Measurements from ENCODE around the gene INHBE. TPM values are rescaled to one million over a fixed set of nuclear protein-coding genes. Genes with fewer than 3 reads are reported as not detected.

The INHBE gene
- polyA plus RNA-seq, 1 donor from 2014 or later: 2.3 TPM

GRCh38 chr12:57467915-57468314 lies 12.8 kb downstream of the INHBE start:
- Histone ChIP-seq H3K27ac (ENCODE audit: low read length) (no peak overlapping the region), H3K9ac (ENCODE audit: low read length) (no peak overlapping the region), H3K79me2 (replicated peaks; ENCODE audit: insufficient read depth, low read length) (no peaks in the 10 kb centered on the region), H3K9me2 (ENCODE audit: insufficient read depth, low read length) (no peaks in the 10 kb centered on the region), H3K27me3 (ENCODE audit: insufficient read depth, low read depth, low read length) (peaks cover 29% of the 10 kb centered on the region), H2AFZ (ENCODE audit: low read depth, low read length) (no peak overlapping the region), H3K36me3 (ENCODE audit: insufficient read depth, low read length) (no peaks in the 10 kb centered on the region), H3K4me3 (ENCODE audit: low read length) (no peak overlapping the region), H3K4me2 (ENCODE audit: low read length) (no peak overlapping the region), H3F3A (ENCODE audit: insufficient read depth, low read length, poor library complexity, severe bottlenecking) (no peaks in the 10 kb centered on the region), H4K20me1 (ENCODE audit: insufficient read depth) (no peaks in the 10 kb centered on the region), H3K9me3 (ENCODE audit: low read length) (no peaks in the 10 kb centered on the region)
- TF ChIP-seq, protein P1, sequence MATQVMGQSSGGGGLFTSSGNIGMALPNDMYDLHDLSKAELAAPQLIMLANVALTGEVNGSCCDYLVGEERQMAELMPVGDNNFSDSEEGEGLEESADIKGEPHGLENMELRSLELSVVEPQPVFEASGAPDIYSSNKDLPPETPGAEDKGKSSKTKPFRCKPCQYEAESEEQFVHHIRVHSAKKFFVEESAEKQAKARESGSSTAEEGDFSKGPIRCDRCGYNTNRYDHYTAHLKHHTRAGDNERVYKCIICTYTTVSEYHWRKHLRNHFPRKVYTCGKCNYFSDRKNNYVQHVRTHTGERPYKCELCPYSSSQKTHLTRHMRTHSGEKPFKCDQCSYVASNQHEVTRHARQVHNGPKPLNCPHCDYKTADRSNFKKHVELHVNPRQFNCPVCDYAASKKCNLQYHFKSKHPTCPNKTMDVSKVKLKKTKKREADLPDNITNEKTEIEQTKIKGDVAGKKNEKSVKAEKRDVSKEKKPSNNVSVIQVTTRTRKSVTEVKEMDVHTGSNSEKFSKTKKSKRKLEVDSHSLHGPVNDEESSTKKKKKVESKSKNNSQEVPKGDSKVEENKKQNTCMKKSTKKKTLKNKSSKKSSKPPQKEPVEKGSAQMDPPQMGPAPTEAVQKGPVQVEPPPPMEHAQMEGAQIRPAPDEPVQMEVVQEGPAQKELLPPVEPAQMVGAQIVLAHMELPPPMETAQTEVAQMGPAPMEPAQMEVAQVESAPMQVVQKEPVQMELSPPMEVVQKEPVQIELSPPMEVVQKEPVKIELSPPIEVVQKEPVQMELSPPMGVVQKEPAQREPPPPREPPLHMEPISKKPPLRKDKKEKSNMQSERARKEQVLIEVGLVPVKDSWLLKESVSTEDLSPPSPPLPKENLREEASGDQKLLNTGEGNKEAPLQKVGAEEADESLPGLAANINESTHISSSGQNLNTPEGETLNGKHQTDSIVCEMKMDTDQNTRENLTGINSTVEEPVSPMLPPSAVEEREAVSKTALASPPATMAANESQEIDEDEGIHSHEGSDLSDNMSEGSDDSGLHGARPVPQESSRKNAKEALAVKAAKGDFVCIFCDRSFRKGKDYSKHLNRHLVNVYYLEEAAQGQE (IDR thresholded peaks at IDR 0.05; ENCODE audit: borderline replicate concordance): no peak
- TF ChIP-seq POLR2AphosphoS5 (IDR thresholded peaks at IDR 0.05): no peak
- TF ChIP-seq EZH2 (IDR thresholded peaks at IDR 0.05; ENCODE audit: borderline replicate concordance, insufficient read depth, low read length, poor library complexity, severe bottlenecking): no peak
- TF ChIP-seq EP300 (conservative IDR thresholded peaks at IDR 0.05; ENCODE audit: poor library complexity, severe bottlenecking): no peak
- no peak for TF ChIP-seq SMC3 (conservative IDR thresholded peaks at IDR 0.05; ENCODE audit: poor library complexity)

- Histone ChIP-seq H3F3A (ENCODE audit: insufficient read depth, low read length, poor library complexity, severe bottlenecking) (no peaks in the 10 kb centered on the region), H3K9me2 (ENCODE audit: insufficient read depth, low read length) (no peaks in the 10 kb centered on the region), H3K9me3 (ENCODE audit: low read length) (no peaks in the 10 kb centered on the region)
Observed at GRCh38 chr12:57469296-57470164, 14.4 kb downstream of the INHBE start.

More at GRCh38 chr12:57469296-57470164, 14.4 kb downstream of the INHBE start:
- TF ChIP-seq, protein P1 (IDR thresholded peaks at IDR 0.05; ENCODE audit: borderline replicate concordance): no peak
- TF ChIP-seq CTCF (IDR thresholded peaks at IDR 0.05; ENCODE audit: poor library complexity, severe bottlenecking) (no peak), SMC3 (conservative IDR thresholded peaks at IDR 0.05; ENCODE audit: poor library complexity) (no peak), POLR2AphosphoS5 (IDR thresholded peaks at IDR 0.05) (no peak), MXI1 (conservative IDR thresholded peaks at IDR 0.05; ENCODE audit: poor library complexity, severe bottlenecking) (no peak), TAF1 (IDR thresholded peaks at IDR 0.05; ENCODE audit: low read depth) (no peak), EP300 (conservative IDR thresholded peaks at IDR 0.05; ENCODE audit: poor library complexity, severe bottlenecking) (no peak), EZH2 (IDR thresholded peaks at IDR 0.05; ENCODE audit: borderline replicate concordance, insufficient read depth, low read length, poor library complexity, severe bottlenecking) (no peak), RAD21 (conservative IDR thresholded peaks at IDR 0.05) (no peak)
- H4K20me1 ChIP-seq (ENCODE audit: insufficient read depth): no peaks in the 10 kb centered on the region
- no peak overlapping the region for H3K4me2 ChIP-seq (ENCODE audit: low read length)
- peaks cover 41% of the 10 kb centered on the region for H3K27me3 ChIP-seq (ENCODE audit: insufficient read depth, low read depth, low read length)
- no peak overlapping the region for H3K27ac ChIP-seq (ENCODE audit: low read length)
- H2AFZ ChIP-seq (ENCODE audit: low read depth, low read length): no peak overlapping the region
- no peaks in the 10 kb centered on the region for H3K36me3 ChIP-seq (ENCODE audit: insufficient read depth, low read length)
- H3K79me2 ChIP-seq (replicated peaks; ENCODE audit: insufficient read depth, low read length): no peaks in the 10 kb centered on the region
- H3K9ac ChIP-seq (ENCODE audit: low read length): no peak overlapping the region
- no peak overlapping the region for H3K4me3 ChIP-seq (ENCODE audit: low read length)

Measured in neural cell (in vitro differentiated cells).